Lower leg skin (tissue), 3 donors: ENCODE results near the gene NPAS2.

Source experiments
- POLR2A ChIP-seq, 2 donors: fragments of 450-650 bp; IDR thresholded peaks; one replicate each; pipeline ENCODE4 v1.6.1; 2016 to 2017; ENCODE audit warnings: antibody characterized with exemption in 2 of 2, mild to moderate bottlenecking in 1 of 2, moderate library complexity in 1 of 2
- TF ChIP-seq, protein P1 (sequence below), 3 donors: fragments of 450-650 bp; IDR thresholded peaks; one replicate each; pipeline ENCODE4 v1.5.1; 2016; ENCODE audit warnings: antibody characterized with exemption in 3 of 3, mild to moderate bottlenecking in 3 of 3, moderate library complexity in 2 of 3

DNA sequence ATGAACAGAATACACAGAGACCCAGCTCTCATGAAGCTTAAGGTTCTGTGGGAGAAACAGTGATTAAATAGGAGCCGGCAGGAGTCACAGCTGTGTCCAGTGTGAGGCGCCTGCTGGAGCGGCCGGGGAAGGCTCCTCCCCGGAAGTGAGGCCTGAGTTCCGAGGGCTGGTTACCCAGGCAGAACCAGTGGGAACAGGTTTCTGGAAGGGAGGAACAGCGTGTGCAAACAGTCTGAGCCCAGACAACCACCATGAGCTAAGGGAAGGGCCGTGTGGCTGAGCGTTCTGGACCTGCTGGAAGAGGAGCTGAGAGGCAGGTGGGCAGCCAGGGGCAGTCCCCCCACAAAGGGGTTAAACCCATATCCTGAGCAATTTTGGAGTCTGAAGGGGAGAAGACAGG lies 26.0 kb upstream of the NPAS2 start:
- TF ChIP-seq, protein P1, sequence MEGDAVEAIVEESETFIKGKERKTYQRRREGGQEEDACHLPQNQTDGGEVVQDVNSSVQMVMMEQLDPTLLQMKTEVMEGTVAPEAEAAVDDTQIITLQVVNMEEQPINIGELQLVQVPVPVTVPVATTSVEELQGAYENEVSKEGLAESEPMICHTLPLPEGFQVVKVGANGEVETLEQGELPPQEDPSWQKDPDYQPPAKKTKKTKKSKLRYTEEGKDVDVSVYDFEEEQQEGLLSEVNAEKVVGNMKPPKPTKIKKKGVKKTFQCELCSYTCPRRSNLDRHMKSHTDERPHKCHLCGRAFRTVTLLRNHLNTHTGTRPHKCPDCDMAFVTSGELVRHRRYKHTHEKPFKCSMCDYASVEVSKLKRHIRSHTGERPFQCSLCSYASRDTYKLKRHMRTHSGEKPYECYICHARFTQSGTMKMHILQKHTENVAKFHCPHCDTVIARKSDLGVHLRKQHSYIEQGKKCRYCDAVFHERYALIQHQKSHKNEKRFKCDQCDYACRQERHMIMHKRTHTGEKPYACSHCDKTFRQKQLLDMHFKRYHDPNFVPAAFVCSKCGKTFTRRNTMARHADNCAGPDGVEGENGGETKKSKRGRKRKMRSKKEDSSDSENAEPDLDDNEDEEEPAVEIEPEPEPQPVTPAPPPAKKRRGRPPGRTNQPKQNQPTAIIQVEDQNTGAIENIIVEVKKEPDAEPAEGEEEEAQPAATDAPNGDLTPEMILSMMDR (IDR thresholded peaks at IDR 0.05), result no peak
- no peak for TF ChIP-seq POLR2A (IDR thresholded peaks at IDR 0.05)
